Glutamatergic neuron (in vitro differentiated cells): ENCODE data around the gene NT5C2. TPM values are rescaled to one million over a fixed set of nuclear protein-coding genes. Genes with fewer than 3 reads are reported as not detected.

ENCODE experiments used
- DNase-seq: peaks from one replicate; pipeline ENCODE4 v3.0.0; 2022
- H3K27ac Mint-ChIP-seq: one replicate; pipeline ENCODE4 v1.8.0; 2020; ENCODE audit warnings: mild to moderate bottlenecking, mixed read lengths, inconsistent platforms; ENCODE audit not compliant: unreplicated experiment
- H3K27me3 Mint-ChIP-seq: one replicate; pipeline ENCODE4 v1.8.0; 2020; ENCODE audit warnings: mild to moderate bottlenecking, moderate library complexity, mixed read lengths, inconsistent platforms; ENCODE audit not compliant: unreplicated experiment
- H3K36me3 Mint-ChIP-seq: one replicate; pipeline ENCODE4 v1.8.0; 2020; ENCODE audit warnings: mild to moderate bottlenecking, mixed read lengths, inconsistent platforms; ENCODE audit not compliant: unreplicated experiment
- H3K4me1 Mint-ChIP-seq: one replicate; pipeline ENCODE4 v1.8.0; 2020; ENCODE audit warnings: mild to moderate bottlenecking, low read depth, mixed read lengths, inconsistent platforms; ENCODE audit not compliant: unreplicated experiment
- H3K4me3 Mint-ChIP-seq: one replicate; pipeline ENCODE4 v1.8.0; 2020; ENCODE audit warnings: mild to moderate bottlenecking, mixed read lengths, inconsistent platforms; ENCODE audit not compliant: unreplicated experiment
- H3K9me3 Mint-ChIP-seq: one replicate; pipeline ENCODE4 v1.8.0; 2020; ENCODE audit warnings: mild to moderate bottlenecking, moderate library complexity, mixed read lengths, inconsistent platforms; ENCODE audit not compliant: unreplicated experiment
- CTCF ChIP-seq: fragments of 200-600 bp; sonication (generic); IDR thresholded peaks from one replicate; pipeline ENCODE4 v1.5.0; 2021; ENCODE audit not compliant: partially characterized antibody, unreplicated experiment
- total RNA-seq: library from RNA; stranded (reverse); fragmentation: NEBNext Ultra II Directional; extraction: Animal tissue kit (Norgen Biotek cat#: 25700); gene quantifications from one replicate; pipeline ENCODE4 v1.2.1, GENCODE V29; 2021; ENCODE audit not compliant: unreplicated experiment

The NT5C2 gene
- total RNA-seq, 1 donor from 2014 or later = 68.5 TPM

GRCh38 chr10:103096130-103096529 lies 96.9 kb downstream of the NT5C2 start:
- Mint-ChIP-seq H3K4me3 (no peak overlapping the region), H3K27ac (no peak overlapping the region), H3K36me3 (no peaks in the 10 kb centered on the region), H3K4me1 (no peaks in the 10 kb centered on the region), H3K27me3 (no peaks in the 10 kb centered on the region), H3K9me3 (no peaks in the 10 kb centered on the region)
- DNase-seq = no peak
- TF ChIP-seq CTCF = no peak

GRCh38 chr10:103095005-103095404 lies 98.1 kb downstream of the NT5C2 start:
- Mint-ChIP-seq H3K27ac (no peak overlapping the region), H3K4me3 (no peak overlapping the region), H3K27me3 (no peaks in the 10 kb centered on the region), H3K36me3 (no peaks in the 10 kb centered on the region), H3K9me3 (no peaks in the 10 kb centered on the region), H3K4me1 (no peaks in the 10 kb centered on the region)
- TF ChIP-seq CTCF = no peak
- DNase-seq = no peak

- Mint-ChIP-seq H3K36me3 (no peaks in the 10 kb centered on the region), H3K9me3 (no peaks in the 10 kb centered on the region), H3K27ac (no peak overlapping the region), H3K27me3 (no peaks in the 10 kb centered on the region), H3K4me1 (no peaks in the 10 kb centered on the region), H3K4me3 (no peak overlapping the region)
- DNase-seq = no peak
- TF ChIP-seq CTCF = no peak
Observed at GRCh38 chr10:103090911-103091310, 102.2 kb downstream of the NT5C2 start.

GRCh38 chr10:103089493-103089892 lies 103.6 kb downstream of the NT5C2 start:
- H3K36me3 Mint-ChIP-seq = no peaks in the 10 kb centered on the region
- no peaks in the 10 kb centered on the region for H3K4me1 Mint-ChIP-seq
- H3K27me3 Mint-ChIP-seq = no peaks in the 10 kb centered on the region
- no peak for TF ChIP-seq CTCF
- H3K9me3 Mint-ChIP-seq = no peaks in the 10 kb centered on the region
- H3K27ac Mint-ChIP-seq = no peak overlapping the region
- no peak for DNase-seq
- H3K4me3 Mint-ChIP-seq = no peak overlapping the region

- no peak for DNase-seq
- Mint-ChIP-seq H3K36me3 (no peaks in the 10 kb centered on the region), H3K4me1 (no peaks in the 10 kb centered on the region), H3K27me3 (peaks cover under 1% of the 10 kb centered on the region), H3K9me3 (no peaks in the 10 kb centered on the region), H3K4me3 (no peak overlapping the region), H3K27ac (no peak overlapping the region)
- TF ChIP-seq CTCF = no peak
Observed at GRCh38 chr10:103086799-103087198, 106.3 kb downstream of the NT5C2 start.
